NT2/D1 (cell line): Measurements from ENCODE around the gene C12orf57.

Experiments used
- DNase-seq: peaks from one replicate; pipeline ENCODE4 v3.0.0-alpha.2; 2011; ENCODE audit warnings: low read depth, low spot score
- H3K27me3 ChIP-seq: 2 replicates; pipeline ENCODE4 v1.6.0; 2011; ENCODE audit warnings: mild to moderate bottlenecking; ENCODE audit not compliant: insufficient read length, insufficient read depth
- H3K36me3 ChIP-seq: 2 replicates; pipeline ENCODE4 v1.6.1; 2011; ENCODE audit warnings: mild to moderate bottlenecking, low read length, mixed read lengths; ENCODE audit not compliant: insufficient read depth, insufficient read length
- H3K4me1 ChIP-seq: 2 replicates; pipeline ENCODE4 v1.5.1; 2011; ENCODE audit not compliant: insufficient read depth, insufficient read length
- H3K4me3 ChIP-seq: 2 replicates; pipeline ENCODE4 v1.5.1; 2011; ENCODE audit warnings: low read depth; ENCODE audit not compliant: insufficient read length
- H3K9ac ChIP-seq: 2 replicates; pipeline ENCODE4 v1.6.0; 2011; ENCODE audit warnings: low read depth; ENCODE audit not compliant: insufficient read length
- H3K9me3 ChIP-seq: 2 replicates; pipeline ENCODE4 v1.5.1; 2011; ENCODE audit warnings: mild to moderate bottlenecking, low read length; ENCODE audit not compliant: insufficient read depth
- SUZ12 ChIP-seq: IDR thresholded peaks from 2 replicates; pipeline ENCODE4 v1.6.1; 2011; ENCODE audit not compliant: insufficient read length, insufficient read depth; ENCODE audit errors: extremely low read depth
- YY1 ChIP-seq: IDR thresholded peaks from 2 replicates; pipeline ENCODE4 v1.6.1; 2011; ENCODE audit not compliant: insufficient read length, insufficient read depth
- ZNF274 ChIP-seq: IDR thresholded peaks from 2 replicates; pipeline ENCODE4 v1.6.1; 2011; ENCODE audit warnings: mild to moderate bottlenecking, low read depth, low read length

The C12orf57 gene

DNA sequence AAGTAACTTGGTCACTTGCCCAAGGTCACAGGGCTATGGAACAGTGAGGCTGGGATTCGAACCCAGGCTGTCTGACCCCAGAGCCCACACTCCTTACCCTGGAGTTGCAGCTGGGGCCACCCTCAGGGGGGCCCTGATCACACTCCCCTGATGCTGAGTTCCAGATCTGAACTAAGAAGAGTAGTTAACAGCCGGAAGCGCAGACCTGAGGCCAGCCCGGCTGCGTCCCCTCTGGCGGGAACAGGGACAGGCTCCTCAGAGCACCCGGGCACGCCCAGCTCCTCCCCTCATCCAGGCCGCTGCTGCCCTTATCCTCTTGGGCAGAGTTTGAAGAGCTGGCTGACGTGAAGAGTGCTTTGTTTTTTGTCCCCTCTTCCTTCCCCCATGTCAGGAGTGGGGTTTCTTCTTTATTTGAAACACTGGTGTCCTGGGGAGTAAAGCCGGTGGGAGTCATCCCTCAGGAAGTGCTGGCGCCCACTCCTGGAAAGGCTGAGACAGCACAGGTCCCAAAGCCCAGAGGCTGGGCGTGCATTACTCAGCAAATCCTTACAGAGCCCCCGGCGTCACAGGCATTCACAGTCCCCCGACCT, 18.0 kb downstream of the C12orf57 start:
- no peak for TF ChIP-seq ZNF274
- no peak for TF ChIP-seq SUZ12
- no peak for TF ChIP-seq YY1
- H3K4me1 ChIP-seq, result peaks cover 60% of the 10 kb centered on the region
- peak overlapping the region; percentile 47 for H3K4me3 ChIP-seq
- H3K9ac ChIP-seq, result peak overlapping the region; percentile 86
- H3K9me3 ChIP-seq, result no peaks in the 10 kb centered on the region
- peaks cover 36% of the 10 kb centered on the region for H3K36me3 ChIP-seq
- DNase-seq, result peak; percentile 96
- no peaks in the 10 kb centered on the region for H3K27me3 ChIP-seq

DNA sequence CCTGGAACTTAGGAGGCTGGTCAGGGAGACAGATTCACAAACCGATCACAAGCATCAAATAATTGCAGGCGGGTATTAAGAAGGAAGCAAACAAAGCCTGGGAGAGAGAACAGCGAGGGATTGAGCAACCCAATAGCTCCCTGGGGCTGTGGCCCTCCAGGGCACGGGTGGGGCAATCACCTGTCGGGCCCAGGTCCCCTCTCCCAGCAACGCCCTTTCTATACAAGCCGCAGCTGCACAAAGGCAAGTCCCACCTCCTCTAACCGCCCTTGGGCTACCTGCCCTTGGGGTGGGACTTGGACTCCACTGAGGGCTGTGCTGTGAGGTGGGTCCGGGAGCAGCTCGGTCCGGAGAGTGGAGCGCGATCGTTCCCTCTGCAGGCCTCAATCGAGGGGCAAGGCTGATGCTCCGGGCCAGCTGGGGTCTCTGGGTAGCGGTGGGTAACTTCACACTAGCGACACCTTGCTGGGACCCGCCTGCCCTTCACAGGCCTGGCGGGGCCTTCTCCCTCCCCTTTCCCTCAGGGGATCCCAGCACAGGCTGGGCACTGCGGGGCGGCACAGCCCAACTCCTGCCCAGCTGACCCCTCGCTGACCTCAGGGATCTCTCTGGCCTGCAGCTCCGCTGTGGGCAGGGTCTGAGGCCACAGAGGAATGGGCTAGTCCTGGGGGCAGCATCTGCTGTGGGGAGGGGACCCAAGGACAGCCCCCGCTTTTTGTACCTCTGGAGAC, 18.6 kb downstream of the C12orf57 start:
- peak overlapping the region; percentile 9 for H3K4me3 ChIP-seq
- H3K9ac ChIP-seq, result peak overlapping the region; percentile 58
- peaks cover 60% of the 10 kb centered on the region for H3K4me1 ChIP-seq
- H3K9me3 ChIP-seq, result no peaks in the 10 kb centered on the region
- DNase-seq, result no peak
- H3K36me3 ChIP-seq, result peaks cover 43% of the 10 kb centered on the region
- no peaks in the 10 kb centered on the region for H3K27me3 ChIP-seq
- TF ChIP-seq YY1 (no peak), SUZ12 (no peak), ZNF274 (no peak)

GRCh38 chr12:6963016-6963731, 19.4 kb downstream of the C12orf57 start:
- DNase-seq, result no peak
- Histone ChIP-seq H3K9me3 (no peaks in the 10 kb centered on the region), H3K4me1 (peaks cover 61% of the 10 kb centered on the region), H3K27me3 (no peaks in the 10 kb centered on the region), H3K4me3 (no peak overlapping the region), H3K36me3 (peaks cover 50% of the 10 kb centered on the region), H3K9ac (peak overlapping the region; percentile 58)
- TF ChIP-seq SUZ12, result no peak

DNA sequence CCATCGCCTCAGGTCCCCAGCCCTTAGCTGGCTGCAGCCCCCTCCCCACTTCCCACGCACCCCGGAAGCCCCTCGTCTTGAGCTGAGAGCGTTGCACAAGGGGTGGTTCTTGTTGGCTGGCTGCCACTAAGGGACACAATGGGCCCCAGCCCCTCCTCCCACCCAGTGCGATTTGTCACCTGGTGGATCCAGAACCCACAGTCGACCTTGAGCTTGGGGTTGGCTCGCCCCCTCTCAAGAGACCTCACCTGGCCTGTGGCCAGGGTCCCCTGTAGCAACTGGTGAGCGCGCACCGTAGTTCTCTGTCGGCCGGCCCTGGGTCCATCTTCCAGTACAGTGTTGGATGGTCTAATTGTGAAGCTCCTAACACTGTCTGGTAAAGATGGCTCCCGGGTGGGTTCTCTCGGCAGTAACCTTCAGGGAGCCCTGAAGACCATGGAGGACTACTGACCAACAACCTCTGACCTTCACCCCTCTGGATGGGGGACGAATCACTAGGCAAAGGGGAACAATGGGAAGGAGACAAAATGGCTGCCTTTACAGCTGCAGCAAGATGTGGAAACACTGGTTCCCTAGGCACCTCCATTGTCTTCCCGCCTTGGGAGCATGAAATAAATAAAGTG, 20.1 kb downstream of the C12orf57 start:
- Histone ChIP-seq H3K9me3 (no peaks in the 10 kb centered on the region), H3K9ac (no peak overlapping the region), H3K4me3 (no peak overlapping the region), H3K4me1 (peaks cover 62% of the 10 kb centered on the region), H3K27me3 (no peaks in the 10 kb centered on the region), H3K36me3 (peaks cover 57% of the 10 kb centered on the region)
- TF ChIP-seq ZNF274 (no peak), YY1 (peak; percentile 34), SUZ12 (no peak)
- no peak for DNase-seq

DNA sequence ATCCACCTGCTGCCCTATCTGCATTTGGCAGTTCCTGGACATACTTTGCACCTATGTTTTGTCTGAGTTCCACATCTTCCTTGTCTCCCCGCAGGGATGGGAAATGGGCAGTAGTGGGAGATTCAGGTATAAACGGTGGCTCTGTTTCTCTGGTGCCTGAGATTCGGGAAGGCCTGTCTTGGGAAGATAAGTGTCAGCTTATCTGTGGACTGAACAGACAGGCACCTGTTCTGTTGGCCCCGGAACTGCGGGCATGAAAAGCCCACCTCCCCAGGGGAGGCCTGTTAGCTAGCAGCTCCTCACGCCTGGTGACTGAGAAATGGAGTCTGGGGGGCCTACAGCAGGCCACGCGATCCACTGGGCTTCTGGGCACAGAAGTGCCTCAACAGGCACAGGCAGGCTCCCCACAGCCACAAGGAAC, 20.8 kb downstream of the C12orf57 start:
- H3K9me3 ChIP-seq, result no peaks in the 10 kb centered on the region
- H3K4me3 ChIP-seq, result no peak overlapping the region
- H3K27me3 ChIP-seq, result no peaks in the 10 kb centered on the region
- peaks cover 63% of the 10 kb centered on the region for H3K36me3 ChIP-seq
- H3K4me1 ChIP-seq, result peaks cover 55% of the 10 kb centered on the region
- TF ChIP-seq YY1 (no peak), ZNF274 (no peak), SUZ12 (no peak)
- no peak for DNase-seq
- peak overlapping the region; percentile 50 for H3K9ac ChIP-seq

DNA sequence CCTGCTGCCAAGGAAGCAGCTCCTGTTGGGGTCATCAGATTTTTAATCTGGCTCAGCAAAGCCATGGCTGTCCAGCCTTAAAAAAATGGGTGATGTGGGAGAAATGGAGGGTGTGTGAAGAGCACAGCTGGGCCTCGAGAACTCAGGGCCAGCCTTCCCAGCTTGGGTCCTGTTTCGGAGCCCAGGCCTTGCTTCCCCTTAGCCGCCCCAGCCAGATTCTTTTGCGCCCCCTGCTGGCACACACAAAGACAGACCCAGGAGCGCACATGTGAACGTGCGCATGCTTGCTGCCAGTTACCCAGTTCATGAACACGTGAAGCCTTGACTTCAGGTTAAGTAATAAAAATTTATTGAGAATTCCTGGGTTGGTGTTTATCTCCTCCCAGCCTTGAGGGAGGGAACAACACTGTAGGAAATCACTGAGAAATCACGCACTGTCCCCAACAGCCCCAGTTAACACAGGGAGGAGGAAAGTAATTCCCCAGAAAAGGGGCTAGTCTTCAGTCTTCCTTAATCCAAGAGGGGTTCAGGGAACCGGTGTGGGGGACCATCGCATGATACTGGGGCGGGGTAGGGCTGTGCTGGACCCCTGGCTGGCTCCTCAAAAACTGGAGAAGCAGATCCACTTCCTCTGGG, 21.3 kb downstream of the C12orf57 start:
- Histone ChIP-seq H3K4me3 (no peak overlapping the region), H3K9ac (peak overlapping the region; percentile 50), H3K27me3 (no peaks in the 10 kb centered on the region), H3K4me1 (peaks cover 54% of the 10 kb centered on the region), H3K36me3 (peaks cover 65% of the 10 kb centered on the region), H3K9me3 (no peaks in the 10 kb centered on the region)
- TF ChIP-seq SUZ12 (no peak), ZNF274 (no peak), YY1 (no peak)
- DNase-seq, result peak; percentile 95
